HCT116 (cell line): ENCODE results near the gene NFIA. TPM values are rescaled to one million over a fixed set of nuclear protein-coding genes. Genes with fewer than 3 reads are reported as not detected.

Source experiments
- ATF3 ChIP-seq: IDR thresholded peaks from 2 replicates; pipeline ENCODE4 v1.6.1; 2012
- CBX3 ChIP-seq: IDR thresholded peaks from 2 replicates; pipeline ENCODE4 v1.6.1; 2012; ENCODE audit warnings: low read depth
- EZH2 ChIP-seq: fragments of 200-600 bp; sonication (generic); IDR thresholded peaks from 2 replicates; pipeline ENCODE4 v1.6.1; 2017; ENCODE audit warnings: antibody characterized with exemption, mixed run types
- EZH2phosphoT487 ChIP-seq: fragments of 200-600 bp; IDR thresholded peaks from 2 replicates; pipeline ENCODE4 v1.6.1; 2018; ENCODE audit warnings: antibody characterized with exemption, borderline replicate concordance
- JUND ChIP-seq: IDR thresholded peaks from 2 replicates; pipeline ENCODE4 v1.6.1; 2012
- REST ChIP-seq: IDR thresholded peaks from 2 replicates; pipeline ENCODE4 v1.6.1; 2012; ENCODE audit warnings: low read depth
- SRF ChIP-seq: IDR thresholded peaks from 2 replicates; pipeline ENCODE4 v1.6.1; 2012; ENCODE audit warnings: low read depth
- ZBTB33 ChIP-seq: IDR thresholded peaks from 2 replicates; pipeline ENCODE4 v1.6.1; 2011; ENCODE audit warnings: mild to moderate bottlenecking, low read length, moderate library complexity; ENCODE audit not compliant: insufficient replicate concordance; ENCODE audit errors: extremely low read depth
- ZFX ChIP-seq: fragments of 450-650 bp; IDR thresholded peaks from 2 replicates; pipeline ENCODE4 v1.6.1; 2017
- total RNA-seq: library from RNA; stranded (reverse); gene quantifications from one replicate; pipeline ENCODE4 v1.2.1, GENCODE V29; 2021; ENCODE audit not compliant: unreplicated experiment

The NFIA gene
- total RNA-seq, 1 experiment from 2014 or later: 17.2 TPM

- TF ChIP-seq REST (no peak), SRF (no peak), EZH2 (no peak), ZFX (no peak), EZH2phosphoT487 (no peak), ATF3 (no peak), JUND (no peak), ZBTB33 (no peak), CBX3 (no peak)
Observed at GRCh38 chr1:61284248-61284854, 202.0 kb downstream of the NFIA start (continued).
